IMR-90 (cell line): ENCODE measurements around the gene IFI27L2. TPM values are rescaled to one million over a fixed set of nuclear protein-coding genes. Genes with fewer than 3 reads are reported as not detected.

Experiments
- ATAC-seq: fragments of 200-7000 bp; cut with Tn5 transposase; 2 replicates; pipeline ENCODE4 v1.9.1; 2020; ENCODE audit warnings: low read depth, mild to moderate bottlenecking, moderate library complexity
- BruUV-seq: library from RNA; stranded (reverse); fragments of 400-500 nt; replicated peaks from 2 replicates; lab custom pipeline; 2021; lab: Mats Ljungman, UMichigan
- CTCF ChIA-PET: fragments of 300-600 bp; formaldehyde crosslinking; extraction: SDS; loops from one replicate; lab custom pipeline; 2021; ENCODE audit warnings: antibody characterized with exemption; lab: Yijun Ruan, JAX
- POLR2A ChIA-PET: fragments of 300-600 bp; sonication (Branson Sonifier 250); formaldehyde crosslinking; loops from one replicate; lab custom pipeline; 2022; ENCODE audit warnings: antibody characterized with exemption; ENCODE audit not compliant: unreplicated experiment; lab: Charles Lee
- DNase-seq: peaks from one replicate; pipeline ENCODE4 v3.0.0; 2013
- H2AFZ ChIP-seq: replicated peaks from 2 replicates; pipeline ENCODE3; 2013; ENCODE audit warnings: low read length, mild to moderate bottlenecking; ENCODE audit not compliant: poor library complexity
- H2AK5ac ChIP-seq: 2 replicates; pipeline ENCODE4 v1.6.1; 2013; ENCODE audit warnings: low read depth, low read length, inconsistent platforms
- H2AK9ac ChIP-seq: replicated peaks from 2 replicates; pipeline ENCODE3; 2013; ENCODE audit warnings: mild to moderate bottlenecking, low read depth, low read length, moderate library complexity; ENCODE audit not compliant: poor library complexity
- H2BK120ac ChIP-seq: 2 replicates; pipeline ENCODE4 v1.6.1; 2013; ENCODE audit warnings: low read depth, low read length, inconsistent platforms
- H2BK15ac ChIP-seq: 3 replicates; pipeline ENCODE4 v1.6.1; 2013; ENCODE audit warnings: low read depth, low read length, inconsistent platforms
- H2BK20ac ChIP-seq: 2 replicates; pipeline ENCODE4 v1.6.1; 2013; ENCODE audit warnings: low read depth, mild to moderate bottlenecking, inconsistent platforms, low read length, moderate library complexity
- H2BK5ac ChIP-seq: 2 replicates; pipeline ENCODE4 v1.6.1; 2013; ENCODE audit warnings: mild to moderate bottlenecking, low read depth, low read length, inconsistent platforms; ENCODE audit not compliant: poor library complexity, severe bottlenecking
- H3K14ac ChIP-seq: replicated peaks from 2 replicates; pipeline ENCODE4 v1.6.1; 2013; ENCODE audit warnings: low read depth, low read length, inconsistent platforms
- H3K18ac ChIP-seq: 2 replicates; pipeline ENCODE4 v1.6.1; 2013; ENCODE audit warnings: low read depth, low read length, control low read depth
- H3K23ac ChIP-seq: 2 replicates; pipeline ENCODE4 v1.6.1; 2013; ENCODE audit warnings: low read depth, low read length, inconsistent platforms
- H3K27ac ChIP-seq: 2 replicates; pipeline ENCODE4 v1.5.1; 2013; ENCODE audit warnings: mild to moderate bottlenecking, control low read depth, low read length; ENCODE audit not compliant: insufficient read depth
- H3K27me3 ChIP-seq: 2 replicates; pipeline ENCODE4 v1.6.1; 2013; ENCODE audit warnings: low read length; ENCODE audit not compliant: control insufficient read depth, insufficient read depth
- H3K36me3 ChIP-seq: 2 replicates; pipeline ENCODE4 v1.6.1; 2013; ENCODE audit warnings: low read length, mixed read lengths; ENCODE audit not compliant: control insufficient read depth, insufficient read depth
- H3K4ac ChIP-seq: 2 replicates; pipeline ENCODE4 v1.6.1; 2013; ENCODE audit warnings: low read depth, low read length, inconsistent platforms
- H3K4me1 ChIP-seq: 2 replicates; pipeline ENCODE4 v1.6.1; 2013; ENCODE audit warnings: low read length, mixed read lengths; ENCODE audit not compliant: control insufficient read depth, insufficient read depth
- H3K4me2 ChIP-seq: 2 replicates; pipeline ENCODE4 v1.6.1; 2013; ENCODE audit warnings: low read depth, mild to moderate bottlenecking, control low read depth, low read length, moderate library complexity
- H3K4me3 ChIP-seq: 2 replicates; pipeline ENCODE4 v1.5.1; 2013; ENCODE audit warnings: low read depth, mild to moderate bottlenecking, control low read depth, low read length, moderate library complexity; ENCODE audit not compliant: insufficient read depth
- H3K56ac ChIP-seq: 2 replicates; pipeline ENCODE4 v1.6.1; 2013; ENCODE audit warnings: low read length, inconsistent platforms; ENCODE audit not compliant: insufficient read depth; ENCODE audit errors: extremely low read depth
- H3K79me1 ChIP-seq, 2 experiments: 2 replicates each; pipeline ENCODE4 v1.6.1; 2013; ENCODE audit warnings: low read length in 2 of 2, inconsistent platforms in 1 of 2, low read depth in 1 of 2
- H3K9ac ChIP-seq: 2 replicates; pipeline ENCODE4 v1.6.1; 2013; ENCODE audit warnings: low read depth, low read length, control low read depth
- H3K9me1 ChIP-seq: 2 replicates; pipeline ENCODE4 v1.6.1; 2013; ENCODE audit warnings: low read length, inconsistent platforms; ENCODE audit not compliant: insufficient read depth
- H3K9me3 ChIP-seq: 2 replicates; pipeline ENCODE4 v1.6.1; 2013; ENCODE audit warnings: low read length; ENCODE audit not compliant: control insufficient read depth, insufficient read depth
- H4K20me1 ChIP-seq: 2 replicates; pipeline ENCODE4 v1.6.1; 2013; ENCODE audit warnings: low read length, inconsistent platforms; ENCODE audit not compliant: insufficient read depth
- H4K5ac ChIP-seq: 2 replicates; pipeline ENCODE4 v1.6.1; 2013; ENCODE audit warnings: mild to moderate bottlenecking, low read depth, low read length, control low read depth
- H4K8ac ChIP-seq, 2 experiments: 2 replicates each; pipeline ENCODE4 v1.6.1; 2013; ENCODE audit warnings: low read depth in 2 of 2, low read length in 2 of 2, control low read depth in 1 of 2, inconsistent platforms in 1 of 2
- H4K91ac ChIP-seq: 2 replicates; pipeline ENCODE4 v1.6.1; 2013; ENCODE audit warnings: low read depth, low read length, inconsistent platforms; ENCODE audit not compliant: insufficient read depth
- BHLHE40 ChIP-seq: fragments of 150-350 bp; IDR thresholded peaks from 2 replicates; pipeline ENCODE4 v1.6.1; 2016; ENCODE audit warnings: mild to moderate bottlenecking, low read depth, low read length
- CEBPB ChIP-seq: IDR thresholded peaks from 2 replicates; pipeline ENCODE4 v1.6.1; 2012; ENCODE audit warnings: low read depth, low read length, improper control_type of control experiment
- CHD1 ChIP-seq: IDR thresholded peaks from 2 replicates; pipeline ENCODE4 v1.6.1; 2012; ENCODE audit warnings: low read depth, low read length, improper control_type of control experiment
- CTCF ChIP-seq: conservative IDR thresholded peaks from 2 replicates; pipeline ENCODE4 v1.5.1; 2012; ENCODE audit warnings: mild to moderate bottlenecking, low read depth, low read length, improper control_type of control experiment
- ELK1 ChIP-seq: fragments of 150-350 bp; IDR thresholded peaks from 2 replicates; pipeline ENCODE4 v1.6.1; 2016; ENCODE audit warnings: low read depth, mild to moderate bottlenecking, low read length, moderate library complexity, borderline replicate concordance
- FOS ChIP-seq: fragments of 150-350 bp; IDR thresholded peaks from 2 replicates; pipeline ENCODE4 v1.6.1; 2016; ENCODE audit warnings: low read depth, low read length
- MAFK ChIP-seq: IDR thresholded peaks from 2 replicates; pipeline ENCODE4 v1.6.1; 2012; ENCODE audit warnings: low read depth, low read length, improper control_type of control experiment
- MAZ ChIP-seq: IDR thresholded peaks from 2 replicates; pipeline ENCODE4 v1.6.1; 2012; ENCODE audit warnings: low read depth, mild to moderate bottlenecking, low read length, improper control_type of control experiment, moderate library complexity, borderline replicate concordance
- MXI1 ChIP-seq: IDR thresholded peaks from 2 replicates; pipeline ENCODE4 v1.6.1; 2012; ENCODE audit warnings: low read depth, mild to moderate bottlenecking, low read length, moderate library complexity, borderline replicate concordance
- NFE2L2 ChIP-seq: fragments of 150-350 bp; IDR thresholded peaks from 2 replicates; pipeline ENCODE4 v1.6.1; 2016; ENCODE audit warnings: low read depth, mild to moderate bottlenecking, low read length
- POLR2A ChIP-seq: IDR thresholded peaks from 2 replicates; pipeline ENCODE4 v1.6.1; 2012; ENCODE audit warnings: mild to moderate bottlenecking, low read depth, low read length
- RAD21 ChIP-seq: IDR thresholded peaks from 2 replicates; pipeline ENCODE4 v1.6.1; 2012; ENCODE audit warnings: low read length, improper control_type of control experiment
- RCOR1 ChIP-seq: IDR thresholded peaks from 2 replicates; pipeline ENCODE4 v1.6.1; 2012; ENCODE audit warnings: mild to moderate bottlenecking, low read length, improper control_type of control experiment; ENCODE audit not compliant: insufficient replicate concordance
- RFX5 ChIP-seq: IDR thresholded peaks from 2 replicates; pipeline ENCODE4 v1.8.0; 2012; ENCODE audit warnings: low read depth, mild to moderate bottlenecking, low read length, moderate library complexity
- USF2 ChIP-seq: fragments of 150-350 bp; IDR thresholded peaks from 2 replicates; pipeline ENCODE4 v1.6.1; 2017; ENCODE audit warnings: mild to moderate bottlenecking, antibody characterized with exemption, low read length, low read depth
- WGBS, 2 experiments: methylation state at CpG; one replicate each; pipeline versions ENCODE4 v1.1.5 to v1.1.7; 2013; ENCODE audit warnings: missing lambda C conversion rate in 2 of 2; ENCODE audit not compliant: insufficient read length in 1 of 2; ENCODE audit errors: extremely low coverage in 2 of 2; 5-methylcytosine and 5-hydroxymethylcytosine counted together
- dilution Hi-C: fragments of 300-500 bp; cut with HindIII; formaldehyde crosslinking; loops from one replicate; pipeline ENCODE4 v1.14.3; 2018; ENCODE audit warnings: low sequenced_read_pairs; ENCODE audit not compliant: unreplicated experiment
- in situ Hi-C: fragments of 300-500 bp; cut with MboI; formaldehyde crosslinking; loops from 3 replicates; pipeline ENCODE4 v1.14.3; 2019; ENCODE audit warnings: low sequenced_read_pairs, inconsistent platforms, mixed read lengths
- intact Hi-C: fragments of 100-400 bp; cut with micrococcal nuclease; formaldehyde crosslinking; loops from 2 replicates; pipeline ENCODE4 v1.10.0; 2022
- polyA plus RNA-seq, 3 experiments: library from polyadenylated mRNA; depleted of rRNA; stranded (reverse); fragments of >200 nt; gene quantifications; 2 replicates each; pipeline ENCODE4 v1.2.3, GENCODE V29; 2012; ENCODE audit warnings: low replicate concordance in 1 of 3
- total RNA-seq: library from RNA; depleted of rRNA; stranded (reverse); fragments of >200 nt; gene quantifications from 2 replicates; pipeline ENCODE4 v1.2.3, GENCODE V29; 2012

Gene IFI27L2
- total and polyA plus RNA-seq, 2 of the 4 experiments (the other 2 are of a cell fraction) = 43.0 to 187 TPM

DNA sequence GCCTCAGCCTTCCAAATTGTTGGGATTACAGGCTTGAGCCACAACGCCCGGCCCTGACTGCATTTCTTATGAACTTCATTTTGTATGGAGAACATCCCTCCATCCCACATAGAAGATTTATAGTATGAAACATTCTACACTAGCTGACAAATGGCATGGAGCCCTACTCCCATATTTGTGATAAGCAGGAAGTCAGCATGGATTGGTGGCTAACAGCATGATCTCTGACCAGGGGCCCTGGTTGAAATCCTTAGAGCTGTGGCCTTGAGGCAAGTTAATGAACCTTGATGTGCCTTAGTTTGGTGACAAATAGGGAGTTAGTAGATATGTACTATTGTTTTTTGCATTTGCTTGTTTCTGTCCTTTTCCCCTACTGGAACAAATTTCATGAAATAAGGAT is 36.0 kb downstream of the IFI27L2 start:
- H2AK5ac ChIP-seq = no peak overlapping the region
- no peaks in the 10 kb centered on the region for H3K9me3 ChIP-seq
- no TSS peak for BruUV-seq
- ChIA-PET POLR2A (no interaction called here), CTCF (no interaction called here)
- peaks cover 2 to 10% of the 10 kb centered on the region in 2 experiments; a peak in 3 of 4 replicates for H3K79me1 ChIP-seq
- H2BK15ac ChIP-seq = no peak overlapping the region
- H3K14ac ChIP-seq = no peak overlapping the region
- H3K27ac ChIP-seq = no peak overlapping the region
- no peak overlapping the region for H3K4me3 ChIP-seq
- H3K56ac ChIP-seq = no peak overlapping the region
- H2BK5ac ChIP-seq = no peak overlapping the region
- H3K9ac ChIP-seq = no peak overlapping the region
- H4K20me1 ChIP-seq = no peaks in the 10 kb centered on the region
- no CpG with 5 or more reads among the region's 2 CpGs for WGBS, 2 experiments
- no peak overlapping the region for H2BK120ac ChIP-seq
- no peak overlapping the region for H3K18ac ChIP-seq
- H4K8ac ChIP-seq = no peak overlapping the region
- dilution Hi-C loops (no loop called here), in situ Hi-C loops (no loop called here), intact Hi-C loops (no loop called here)
- no peak for ATAC-seq
- H3K4me1 ChIP-seq = no peaks in the 10 kb centered on the region; the same call in 1 of the 2 replicates
- H3K23ac ChIP-seq = no peak overlapping the region
- H3K4ac ChIP-seq = no peak overlapping the region
- no peak overlapping the region for H2AK9ac ChIP-seq
- no peak overlapping the region for H4K91ac ChIP-seq
- TF ChIP-seq MAFK = no peak
- no peak for TF ChIP-seq CEBPB
- no peak for TF ChIP-seq MXI1
- TF ChIP-seq MAZ = no peak
- TF ChIP-seq RCOR1 = no peak
- no peak for TF ChIP-seq RFX5
- no peak for TF ChIP-seq ELK1
- TF ChIP-seq USF2 = no peak
- TF ChIP-seq NFE2L2 = no peak
- TF ChIP-seq POLR2A = no peak
- TF ChIP-seq CHD1 = no peak
- no peak for TF ChIP-seq RAD21
- TF ChIP-seq BHLHE40 = no peak
- no peak for TF ChIP-seq CTCF
- no peak for TF ChIP-seq FOS
- no peak overlapping the region for H2AFZ ChIP-seq
- H2BK20ac ChIP-seq = no peak overlapping the region
- H3K4me2 ChIP-seq = no peak overlapping the region
- no peak overlapping the region for H4K5ac ChIP-seq
- no peaks in the 10 kb centered on the region for H3K9me1 ChIP-seq
- H3K36me3 ChIP-seq = no peaks in the 10 kb centered on the region
- H3K27me3 ChIP-seq = no peaks in the 10 kb centered on the region
- no peak for DNase-seq
